H1 (cell line): ENCODE results near the gene SLMAP. TPM values are rescaled to one million over a fixed set of nuclear protein-coding genes. Genes with fewer than 3 reads are reported as not detected.

Experiments used
- BRCA1 ChIP-seq: IDR thresholded peaks from 2 replicates; pipeline ENCODE4 v1.6.1; 2012; ENCODE audit warnings: low read depth, low read length, improper control_type of control experiment
- CBX5 ChIP-seq: fragments of 300-800, 300-1000 bp; sonication (generic); IDR thresholded peaks from 2 replicates; pipeline ENCODE4 v1.7.1; 2016; ENCODE audit warnings: antibody characterized with exemption, low read length, low read depth
- TAF7 ChIP-seq: optimal IDR thresholded peaks from 2 replicates; pipeline ENCODE3; 2011; ENCODE audit warnings: low read depth, mild to moderate bottlenecking, inconsistent platforms, low read length, moderate library complexity, borderline replicate concordance
- polyA plus RNA-seq, 7 experiments: library from polyadenylated mRNA; depleted of rRNA in 3 of 7; stranded (reverse) in 5 of 7; unstranded in 2 of 7; fragments of >200 nt in 5 of 7; fragments of 200-250 nt in 2 of 7; gene quantifications; 1 replicate in 5 of 7; 2 replicates in 1 of 7; 4 replicates in 1 of 7; pipeline versions ENCODE4 v1.2.1 to v1.2.3, GENCODE V29; 2011 to 2013; ENCODE audit warnings: missing spikeins in 2 of 7, mixed read lengths in 2 of 7
- total RNA-seq: library from RNA; stranded (reverse); fragmentation: NEBNext Ultra II Directional; extraction: Animal tissue kit (Norgen Biotek cat#: 25700); gene quantifications from 2 replicates; pipeline ENCODE4 v1.2.1, GENCODE V29; 2021

The SLMAP gene
- total and polyA plus RNA-seq, 2 of the 8 experiments (the other 6 are each of a cell fraction or from before 2014, with no cell fraction given), result 13.6 to 70.4 TPM

DNA sequence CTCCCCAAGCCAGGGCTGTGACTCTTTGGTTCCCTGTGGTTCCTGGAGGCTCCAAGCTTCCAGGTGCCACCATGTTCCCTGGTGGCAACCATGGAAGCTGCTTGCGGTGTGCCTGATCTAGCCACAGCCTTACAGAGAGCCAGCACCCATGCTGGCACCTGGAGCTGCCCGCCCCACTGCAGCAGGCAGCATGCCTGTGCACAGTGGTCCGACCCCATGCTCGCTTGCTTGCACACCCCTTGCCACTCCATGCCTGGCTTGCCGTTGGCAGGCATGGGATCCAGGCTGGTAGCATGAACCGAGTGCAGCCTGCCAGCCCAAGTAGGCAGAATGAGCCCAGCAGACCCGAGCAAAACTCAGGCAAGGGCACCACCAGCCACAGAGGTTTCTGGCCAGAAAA, 53.9 kb downstream of the SLMAP start (continued):
- TF ChIP-seq BRCA1 (no peak), CBX5 (no peak), TAF7 (no peak)
